HepG2 (cell line): ENCODE results near the gene TENM3.

Experiments
- CTCF ChIP-seq: sonication (generic); formaldehyde crosslinking; IDR thresholded peaks from 2 replicates; pipeline ENCODE4 v1.5.0; 2020; ENCODE audit warnings: mild to moderate bottlenecking, missing genetic modification reagents, moderate library complexity
- HCFC1 ChIP-seq: fragments of 150-350 bp; IDR thresholded peaks from 2 replicates; pipeline ENCODE4 v1.6.1; 2014; ENCODE audit warnings: low read depth, low read length
- HDAC6 ChIP-seq: fragments of 200-600 bp; sonication (generic); IDR thresholded peaks from 2 replicates; pipeline ENCODE4 v1.7.0; 2017; ENCODE audit warnings: mild to moderate bottlenecking, antibody characterized with exemption, low read length, low read depth
- NCOA1 ChIP-seq: sonication (generic); formaldehyde crosslinking; IDR thresholded peaks from 2 replicates; pipeline ENCODE4 v1.9.0; 2021; ENCODE audit warnings: missing genetic modification reagents
- NCOR1 ChIP-seq: fragments of 200-600 bp; sonication (generic); IDR thresholded peaks from 2 replicates; pipeline ENCODE4 v1.7.0; 2017; ENCODE audit warnings: antibody characterized with exemption, low read length, borderline replicate concordance
- RXRA ChIP-seq: sonication (generic); formaldehyde crosslinking; IDR thresholded peaks from 2 replicates; pipeline ENCODE4 v1.5.1; 2020; ENCODE audit warnings: missing genetic modification reagents
- SMAD3 ChIP-seq: sonication (generic); formaldehyde crosslinking; IDR thresholded peaks from 2 replicates; pipeline ENCODE4 v1.4.0; 2020; ENCODE audit warnings: missing genetic modification reagents
- WIZ ChIP-seq: sonication (generic); formaldehyde crosslinking; IDR thresholded peaks from 2 replicates; pipeline ENCODE4 v1.5.1; 2020; ENCODE audit warnings: mild to moderate bottlenecking, missing genetic modification reagents

GRCh38 chr4:182716192-182716591 is 473.0 kb downstream of the TENM3 start:
- TF ChIP-seq HDAC6 (no peak), HCFC1 (no peak), WIZ (CRISPR knock-in tag) (no peak), CTCF (no peak), RXRA (no peak), SMAD3 (no peak), NCOR1 (no peak), NCOA1 (CRISPR knock-in tag) (no peak)
